ENCODE results near the gene RANGAP1. TPM values are rescaled to one million over a fixed set of nuclear protein-coding genes. Genes with fewer than 3 reads are reported as not detected.

RANGAP1 gene
- total and polyA plus RNA-seq, 2 of the 13 experiments (the other 11 are each of a cell fraction or from before 2014, with no cell fraction given) = 51.8 to 83.9 TPM

- TF ChIP-seq ZMYM3 (CRISPR knock-in tag; IDR thresholded peaks at IDR 0.05) (no peak), CBX2 (IDR thresholded peaks at IDR 0.05; ENCODE audit: low read depth, low read length) (no peak), CBX2 (CRISPR knock-in tag; IDR thresholded peaks at IDR 0.05; ENCODE audit: low read depth) (no peak), ZNF382 (CRISPR knock-in tag; IDR thresholded peaks at IDR 0.05; ENCODE audit: borderline replicate concordance) (no peak), GLI4 (CRISPR knock-in tag; IDR thresholded peaks at IDR 0.05; ENCODE audit: borderline replicate concordance) (no peak), ZNF282 (IDR thresholded peaks at IDR 0.05; ENCODE audit: partially characterized antibody) (no peak), ZNF883 (CRISPR knock-in tag; IDR thresholded peaks at IDR 0.05; ENCODE audit: not compliant biosample characterization) (no peak), FOXJ3 (CRISPR knock-in tag; IDR thresholded peaks at IDR 0.05; ENCODE audit: borderline replicate concordance) (no peak), ZBTB46 (CRISPR knock-in tag; IDR thresholded peaks at IDR 0.05; ENCODE audit: borderline replicate concordance) (no peak), ELF4 (CRISPR knock-in tag; IDR thresholded peaks at IDR 0.05; ENCODE audit: borderline replicate concordance) (no peak), MATR3 (CRISPR knock-in tag; IDR thresholded peaks at IDR 0.05) (no peak), PRPF4 (IDR thresholded peaks at IDR 0.05; ENCODE audit: low read depth, low read length, poor library complexity, severe bottlenecking) (no peak), ZNF629 (CRISPR knock-in tag; conservative IDR thresholded peaks at IDR 0.05) (no peak), IRF2 (CRISPR knock-in tag; IDR thresholded peaks at IDR 0.05) (peak; percentile 45; the same call in 1 of the 2 replicates), KLF13 (CRISPR knock-in tag; IDR thresholded peaks at IDR 0.05) (no peak)
- TF ChIP-seq, protein P1, sequence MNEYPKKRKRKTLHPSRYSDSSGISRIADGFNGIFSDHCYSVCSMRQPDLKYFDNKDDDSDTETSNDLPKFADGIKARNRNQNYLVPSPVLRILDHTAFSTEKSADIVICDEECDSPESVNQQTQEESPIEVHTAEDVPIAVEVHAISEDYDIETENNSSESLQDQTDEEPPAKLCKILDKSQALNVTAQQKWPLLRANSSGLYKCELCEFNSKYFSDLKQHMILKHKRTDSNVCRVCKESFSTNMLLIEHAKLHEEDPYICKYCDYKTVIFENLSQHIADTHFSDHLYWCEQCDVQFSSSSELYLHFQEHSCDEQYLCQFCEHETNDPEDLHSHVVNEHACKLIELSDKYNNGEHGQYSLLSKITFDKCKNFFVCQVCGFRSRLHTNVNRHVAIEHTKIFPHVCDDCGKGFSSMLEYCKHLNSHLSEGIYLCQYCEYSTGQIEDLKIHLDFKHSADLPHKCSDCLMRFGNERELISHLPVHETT (CRISPR knock-in tag; conservative IDR thresholded peaks at IDR 0.05) = no peak
- TF ChIP-seq, protein P2, sequence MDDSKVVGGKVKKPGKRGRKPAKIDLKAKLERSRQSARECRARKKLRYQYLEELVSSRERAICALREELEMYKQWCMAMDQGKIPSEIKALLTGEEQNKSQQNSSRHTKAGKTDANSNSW (CRISPR knock-in tag; IDR thresholded peaks at IDR 0.05; ENCODE audit: borderline replicate concordance) = no peak
- TF ChIP-seq, protein P3, sequence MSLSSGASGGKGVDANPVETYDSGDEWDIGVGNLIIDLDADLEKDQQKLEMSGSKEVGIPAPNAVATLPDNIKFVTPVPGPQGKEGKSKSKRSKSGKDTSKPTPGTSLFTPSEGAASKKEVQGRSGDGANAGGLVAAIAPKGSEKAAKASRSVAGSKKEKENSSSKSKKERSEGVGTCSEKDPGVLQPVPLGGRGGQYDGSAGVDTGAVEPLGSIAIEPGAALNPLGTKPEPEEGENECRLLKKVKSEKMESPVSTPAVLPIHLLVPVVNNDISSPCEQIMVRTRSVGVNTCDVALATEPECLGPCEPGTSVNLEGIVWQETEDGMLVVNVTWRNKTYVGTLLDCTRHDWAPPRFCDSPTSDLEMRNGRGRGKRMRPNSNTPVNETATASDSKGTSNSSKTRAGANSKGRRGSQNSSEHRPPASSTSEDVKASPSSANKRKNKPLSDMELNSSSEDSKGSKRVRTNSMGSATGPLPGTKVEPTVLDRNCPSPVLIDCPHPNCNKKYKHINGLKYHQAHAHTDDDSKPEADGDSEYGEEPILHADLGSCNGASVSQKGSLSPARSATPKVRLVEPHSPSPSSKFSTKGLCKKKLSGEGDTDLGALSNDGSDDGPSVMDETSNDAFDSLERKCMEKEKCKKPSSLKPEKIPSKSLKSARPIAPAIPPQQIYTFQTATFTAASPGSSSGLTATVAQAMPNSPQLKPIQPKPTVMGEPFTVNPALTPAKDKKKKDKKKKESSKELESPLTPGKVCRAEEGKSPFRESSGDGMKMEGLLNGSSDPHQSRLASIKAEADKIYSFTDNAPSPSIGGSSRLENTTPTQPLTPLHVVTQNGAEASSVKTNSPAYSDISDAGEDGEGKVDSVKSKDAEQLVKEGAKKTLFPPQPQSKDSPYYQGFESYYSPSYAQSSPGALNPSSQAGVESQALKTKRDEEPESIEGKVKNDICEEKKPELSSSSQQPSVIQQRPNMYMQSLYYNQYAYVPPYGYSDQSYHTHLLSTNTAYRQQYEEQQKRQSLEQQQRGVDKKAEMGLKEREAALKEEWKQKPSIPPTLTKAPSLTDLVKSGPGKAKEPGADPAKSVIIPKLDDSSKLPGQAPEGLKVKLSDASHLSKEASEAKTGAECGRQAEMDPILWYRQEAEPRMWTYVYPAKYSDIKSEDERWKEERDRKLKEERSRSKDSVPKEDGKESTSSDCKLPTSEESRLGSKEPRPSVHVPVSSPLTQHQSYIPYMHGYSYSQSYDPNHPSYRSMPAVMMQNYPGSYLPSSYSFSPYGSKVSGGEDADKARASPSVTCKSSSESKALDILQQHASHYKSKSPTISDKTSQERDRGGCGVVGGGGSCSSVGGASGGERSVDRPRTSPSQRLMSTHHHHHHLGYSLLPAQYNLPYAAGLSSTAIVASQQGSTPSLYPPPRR (CRISPR knock-in tag; IDR thresholded peaks at IDR 0.05; ENCODE audit: borderline replicate concordance) = no peak
Observed at GRCh38 chr22:41288245-41288946, 2.4 kb upstream of the RANGAP1 start (continued).
